GM12892 (cell line): ENCODE data around the gene NCR2.

Experiments used
- POLR2A ChIP-seq: IDR thresholded peaks from 2 replicates; pipeline ENCODE4 v1.6.1; 2011; ENCODE audit warnings: low read depth, low read length, control low read depth
- TAF1 ChIP-seq: IDR thresholded peaks from 2 replicates; pipeline ENCODE4 v1.6.1; 2011; ENCODE audit warnings: low read depth, mild to moderate bottlenecking, control low read depth, low read length, borderline replicate concordance

DNA sequence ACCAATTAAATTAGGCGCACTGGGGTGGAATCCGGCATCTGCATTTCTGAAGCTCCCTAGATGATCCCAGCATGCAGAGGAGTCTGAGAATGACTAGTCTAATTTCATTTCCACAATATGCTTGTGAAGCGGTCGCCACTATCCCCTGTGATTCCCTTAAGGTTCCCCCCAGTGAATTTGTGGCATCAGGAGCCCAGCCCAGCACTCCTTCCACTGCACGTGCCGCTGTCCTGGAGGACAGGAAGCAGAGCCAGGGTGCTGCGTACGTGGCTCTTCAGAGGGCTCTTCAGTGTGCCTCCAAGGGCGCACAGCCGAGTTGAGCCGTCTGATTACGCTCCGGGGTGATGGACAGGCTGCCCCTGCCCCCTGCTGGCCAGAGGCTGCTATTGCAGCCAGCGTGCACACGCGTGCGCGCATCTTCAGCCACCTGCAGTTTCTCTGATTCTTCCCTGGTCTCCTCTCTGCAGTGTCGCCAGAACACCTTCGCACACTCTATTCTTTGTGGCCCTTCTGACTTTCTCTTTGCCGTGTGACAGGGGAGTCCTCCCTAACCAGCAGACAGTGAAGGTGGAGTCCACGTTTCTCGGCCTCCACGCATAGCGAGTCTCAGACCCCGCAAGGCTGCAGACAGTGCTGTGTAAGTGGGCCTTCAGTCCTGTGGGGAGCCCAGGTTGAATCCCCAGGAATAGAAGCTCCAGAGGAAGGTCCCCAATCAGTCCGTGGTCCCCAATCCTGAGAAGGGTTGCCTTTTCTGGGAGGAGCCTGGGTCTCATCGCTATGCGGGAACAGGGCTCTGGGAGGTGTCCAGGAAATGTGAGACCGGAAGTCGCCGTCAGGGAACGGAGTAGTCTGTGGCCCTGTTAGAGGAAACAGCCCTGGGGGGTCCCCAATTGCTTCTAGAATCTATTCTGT is 16.5 kb upstream of the NCR2 start:
- TF ChIP-seq POLR2A, result peak; percentile 44; the same call in 1 of the 2 replicates
- peak; percentile 76 for TF ChIP-seq TAF1
